HEK293 (cell line): ENCODE measurements around the gene CHD8.
A peak's percentile ranks its signal among the peaks of the same experiment; 100 is the strongest.

ENCODE experiments used
- GFI1B ChIP-seq: fragments of 450-650 bp; formaldehyde crosslinking; IDR thresholded peaks from 2 replicates; pipeline ENCODE4 v1.5.1; 2016; ENCODE audit warnings: missing biosample characterization, missing genetic modification characterization
- MEIS1 ChIP-seq: sonication (generic); formaldehyde crosslinking; IDR thresholded peaks from 2 replicates; pipeline ENCODE4 v1.8.1; 2022; ENCODE audit warnings: missing genetic modification reagents, mild to moderate bottlenecking, borderline replicate concordance
- PRDM1 ChIP-seq: fragments of 450-650 bp; formaldehyde crosslinking; IDR thresholded peaks from 2 replicates; pipeline ENCODE4; 2016; ENCODE audit warnings: missing biosample characterization, missing genetic modification characterization
- RBAK ChIP-seq: fragments of 450-650 bp; formaldehyde crosslinking; IDR thresholded peaks from 2 replicates; pipeline ENCODE4 v1.5.1; 2016; ENCODE audit warnings: missing biosample characterization, missing genetic modification characterization
- WT1 ChIP-seq: fragments of 450-650 bp; formaldehyde crosslinking; IDR thresholded peaks from 2 replicates; pipeline ENCODE4 v1.5.1; 2016; ENCODE audit warnings: missing biosample characterization, missing genetic modification characterization
- YY2 ChIP-seq: fragments of 450-650 bp; formaldehyde crosslinking; IDR thresholded peaks from 2 replicates; pipeline ENCODE4 v1.5.1; 2016; ENCODE audit warnings: missing biosample characterization, missing genetic modification characterization
- ZBTB1 ChIP-seq: fragments of 450-650 bp; formaldehyde crosslinking; IDR thresholded peaks from 2 replicates; pipeline ENCODE4 v1.5.1; 2016; ENCODE audit warnings: missing biosample characterization, missing genetic modification characterization
- ZBTB21 ChIP-seq: fragments of 450-650 bp; formaldehyde crosslinking; IDR thresholded peaks from 2 replicates; pipeline ENCODE4 v1.5.1; 2017; ENCODE audit warnings: missing biosample characterization, missing genetic modification characterization
- ZFHX2 ChIP-seq: fragments of 450-650 bp; formaldehyde crosslinking; conservative IDR thresholded peaks from 2 replicates; pipeline ENCODE4 v1.5.1; 2016; ENCODE audit warnings: missing biosample characterization, missing genetic modification characterization
- ZFP69B ChIP-seq: fragments of 450-650 bp; formaldehyde crosslinking; IDR thresholded peaks from 2 replicates; pipeline ENCODE4 v1.5.1; 2016; ENCODE audit warnings: missing biosample characterization, missing genetic modification characterization
- ZIC2 ChIP-seq: fragments of 450-650 bp; formaldehyde crosslinking; IDR thresholded peaks from 2 replicates; pipeline ENCODE4 v1.5.1; 2016; ENCODE audit warnings: missing biosample characterization, missing genetic modification characterization
- ZNF112 ChIP-seq: fragments of 450-650 bp; formaldehyde crosslinking; IDR thresholded peaks from 2 replicates; pipeline ENCODE4 v1.5.0; 2017; ENCODE audit warnings: missing biosample characterization, missing genetic modification characterization
- ZNF132 ChIP-seq: fragments of 450-650 bp; formaldehyde crosslinking; IDR thresholded peaks from 2 replicates; pipeline ENCODE4 v1.5.1; 2017; ENCODE audit warnings: missing biosample characterization, missing genetic modification characterization, borderline replicate concordance
- ZNF19 ChIP-seq: fragments of 450-650 bp; formaldehyde crosslinking; IDR thresholded peaks from 2 replicates; pipeline ENCODE4; 2016; ENCODE audit warnings: missing biosample characterization, missing genetic modification characterization, low read depth
- ZNF2 ChIP-seq: fragments of 450-650 bp; formaldehyde crosslinking; IDR thresholded peaks from 2 replicates; pipeline ENCODE4 v1.5.1; 2016; ENCODE audit warnings: missing biosample characterization, missing genetic modification characterization
- ZNF223 ChIP-seq: fragments of 450-650 bp; formaldehyde crosslinking; IDR thresholded peaks from 2 replicates; pipeline ENCODE4 v1.5.1; 2016; ENCODE audit warnings: missing biosample characterization, missing genetic modification characterization
- ZNF571 ChIP-seq: fragments of 450-650 bp; formaldehyde crosslinking; IDR thresholded peaks from 2 replicates; pipeline ENCODE4 v1.5.0; 2017; ENCODE audit warnings: missing biosample characterization, missing genetic modification characterization
- ZNF626 ChIP-seq: fragments of 450-650 bp; sonication (Bioruptor Pico); formaldehyde crosslinking; IDR thresholded peaks from 2 replicates; pipeline ENCODE4 v1.5.1; 2018; ENCODE audit warnings: missing biosample characterization, missing genetic modification characterization, inconsistent platforms
- TF ChIP-seq, protein P1 (sequence below): fragments of 450-650 bp; formaldehyde crosslinking; IDR thresholded peaks from 2 replicates; pipeline ENCODE4 v1.5.1; 2016; ENCODE audit warnings: missing biosample characterization, missing genetic modification characterization
- TF ChIP-seq, protein P2 (sequence below): fragments of 450-650 bp; formaldehyde crosslinking; IDR thresholded peaks from 2 replicates; pipeline ENCODE4 v1.5.1; 2016; ENCODE audit warnings: missing biosample characterization, missing genetic modification characterization, borderline replicate concordance
- TF ChIP-seq, protein P3 (sequence below): fragments of 450-650 bp; formaldehyde crosslinking; IDR thresholded peaks from 2 replicates; pipeline ENCODE4 v1.5.1; 2016; ENCODE audit warnings: missing biosample characterization, missing genetic modification characterization
- TF ChIP-seq, protein P4 (sequence below): fragments of 450-650 bp; formaldehyde crosslinking; IDR thresholded peaks from 2 replicates; pipeline ENCODE4 v1.5.1; 2016; ENCODE audit warnings: missing biosample characterization, missing genetic modification characterization
- TF ChIP-seq, protein P5 (sequence below): fragments of 450-650 bp; formaldehyde crosslinking; IDR thresholded peaks from 2 replicates; pipeline ENCODE4 v1.5.1; 2017; ENCODE audit warnings: missing biosample characterization, missing genetic modification characterization
- TF ChIP-seq, protein P6 (sequence below): fragments of 450-650 bp; formaldehyde crosslinking; IDR thresholded peaks from 2 replicates; pipeline ENCODE4 v1.5.1; 2016; ENCODE audit warnings: missing biosample characterization, missing genetic modification characterization, borderline replicate concordance

The CHD8 gene

DNA sequence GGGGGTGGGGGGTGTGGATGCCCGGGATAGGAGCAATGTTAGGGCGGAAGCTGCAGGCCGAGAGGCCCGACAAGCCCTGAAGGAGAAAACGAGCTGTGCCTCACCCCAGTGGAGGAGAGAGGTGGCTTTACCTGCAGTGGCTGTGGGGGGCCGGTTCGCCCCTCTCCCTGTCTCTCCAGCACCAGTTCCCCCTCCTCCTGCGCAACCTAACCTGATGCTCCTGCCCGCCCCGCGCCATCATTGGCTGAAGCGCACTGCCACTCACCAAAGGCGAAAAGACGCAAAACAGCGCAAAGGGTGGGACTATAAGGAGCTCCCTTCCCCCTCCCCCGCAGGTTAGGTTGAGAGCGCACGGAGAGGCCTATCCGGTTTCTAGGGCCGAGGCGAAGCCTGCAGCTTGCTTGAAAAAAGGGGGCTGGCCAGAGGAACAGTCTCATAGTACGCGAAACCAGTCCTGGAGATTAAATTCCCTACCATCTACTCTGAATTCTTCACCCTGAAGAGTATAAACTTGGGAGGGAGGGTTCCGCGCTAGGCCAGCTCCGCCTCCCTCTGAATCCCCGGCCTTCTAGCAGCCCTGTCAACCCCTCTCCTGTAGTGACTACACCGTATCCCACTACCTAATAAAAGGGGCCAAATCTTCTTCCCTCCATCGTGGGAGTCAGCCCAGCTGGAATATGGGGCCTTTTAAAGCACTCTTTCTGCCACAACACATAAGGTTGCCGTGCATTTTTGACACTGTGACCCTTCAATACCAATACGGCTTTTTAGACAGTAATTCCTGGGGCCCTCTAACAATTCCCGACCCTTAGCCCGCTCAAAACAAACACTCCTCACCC, 18.6 kb downstream of the CHD8 start (continued):
- TF ChIP-seq, protein P1, sequence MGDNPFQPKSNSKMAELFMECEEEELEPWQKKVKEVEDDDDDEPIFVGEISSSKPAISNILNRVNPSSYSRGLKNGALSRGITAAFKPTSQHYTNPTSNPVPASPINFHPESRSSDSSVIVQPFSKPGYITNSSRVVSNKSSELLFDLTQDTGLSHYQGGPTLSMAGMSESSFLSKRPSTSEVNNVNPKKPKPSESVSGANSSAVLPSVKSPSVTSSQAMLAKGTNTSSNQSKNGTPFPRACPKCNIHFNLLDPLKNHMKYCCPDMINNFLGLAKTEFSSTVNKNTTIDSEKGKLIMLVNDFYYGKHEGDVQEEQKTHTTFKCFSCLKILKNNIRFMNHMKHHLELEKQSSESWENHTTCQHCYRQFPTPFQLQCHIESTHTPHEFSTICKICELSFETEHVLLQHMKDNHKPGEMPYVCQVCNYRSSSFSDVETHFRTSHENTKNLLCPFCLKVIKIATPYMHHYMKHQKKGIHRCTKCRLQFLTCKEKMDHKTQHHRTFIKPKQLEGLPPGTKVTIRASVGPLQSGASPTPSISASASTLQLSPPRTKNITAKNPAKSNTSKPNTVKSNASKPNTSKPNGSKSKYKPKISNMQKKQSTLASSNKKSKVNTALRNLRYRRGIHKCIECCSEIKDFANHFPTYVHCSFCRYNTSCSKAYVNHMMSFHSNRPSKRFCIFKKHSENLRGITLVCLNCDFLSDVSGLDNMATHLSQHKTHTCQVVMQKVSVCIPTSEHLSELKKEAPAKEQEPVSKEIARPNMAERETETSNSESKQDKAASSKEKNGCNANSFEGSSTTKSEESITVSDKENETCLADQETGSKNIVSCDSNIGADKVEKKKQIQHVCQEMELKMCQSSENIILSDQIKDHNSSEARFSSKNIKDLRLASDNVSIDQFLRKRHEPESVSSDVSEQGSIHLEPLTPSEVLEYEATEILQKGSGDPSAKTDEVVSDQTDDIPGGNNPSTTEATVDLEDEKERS (tag by site-specific recombination): no peak
- TF ChIP-seq WT1 (peak; percentile 32; the same call in 1 of the 2 replicates), ZFHX2 (tag by site-specific recombination) (peak; percentile 73), ZNF112 (no peak), ZNF223 (no peak), GFI1B (tag by site-specific recombination) (no peak), ZBTB1 (tag by site-specific recombination) (no peak), PRDM1 (tag by site-specific recombination) (no peak), ZFP69B (tag by site-specific recombination) (no peak), ZNF2 (no peak), ZNF626 (tag by site-specific recombination) (no peak), ZIC2 (tag by site-specific recombination) (peak; percentile 31; the same call in 1 of the 2 replicates), ZBTB21 (tag by site-specific recombination) (no peak), ZNF19 (tag by site-specific recombination) (no peak), YY2 (no peak), RBAK (no peak), ZNF132 (no peak), ZNF571 (tag by site-specific recombination) (no peak), MEIS1 (CRISPR knock-in tag) (no peak)
- TF ChIP-seq, protein P2, sequence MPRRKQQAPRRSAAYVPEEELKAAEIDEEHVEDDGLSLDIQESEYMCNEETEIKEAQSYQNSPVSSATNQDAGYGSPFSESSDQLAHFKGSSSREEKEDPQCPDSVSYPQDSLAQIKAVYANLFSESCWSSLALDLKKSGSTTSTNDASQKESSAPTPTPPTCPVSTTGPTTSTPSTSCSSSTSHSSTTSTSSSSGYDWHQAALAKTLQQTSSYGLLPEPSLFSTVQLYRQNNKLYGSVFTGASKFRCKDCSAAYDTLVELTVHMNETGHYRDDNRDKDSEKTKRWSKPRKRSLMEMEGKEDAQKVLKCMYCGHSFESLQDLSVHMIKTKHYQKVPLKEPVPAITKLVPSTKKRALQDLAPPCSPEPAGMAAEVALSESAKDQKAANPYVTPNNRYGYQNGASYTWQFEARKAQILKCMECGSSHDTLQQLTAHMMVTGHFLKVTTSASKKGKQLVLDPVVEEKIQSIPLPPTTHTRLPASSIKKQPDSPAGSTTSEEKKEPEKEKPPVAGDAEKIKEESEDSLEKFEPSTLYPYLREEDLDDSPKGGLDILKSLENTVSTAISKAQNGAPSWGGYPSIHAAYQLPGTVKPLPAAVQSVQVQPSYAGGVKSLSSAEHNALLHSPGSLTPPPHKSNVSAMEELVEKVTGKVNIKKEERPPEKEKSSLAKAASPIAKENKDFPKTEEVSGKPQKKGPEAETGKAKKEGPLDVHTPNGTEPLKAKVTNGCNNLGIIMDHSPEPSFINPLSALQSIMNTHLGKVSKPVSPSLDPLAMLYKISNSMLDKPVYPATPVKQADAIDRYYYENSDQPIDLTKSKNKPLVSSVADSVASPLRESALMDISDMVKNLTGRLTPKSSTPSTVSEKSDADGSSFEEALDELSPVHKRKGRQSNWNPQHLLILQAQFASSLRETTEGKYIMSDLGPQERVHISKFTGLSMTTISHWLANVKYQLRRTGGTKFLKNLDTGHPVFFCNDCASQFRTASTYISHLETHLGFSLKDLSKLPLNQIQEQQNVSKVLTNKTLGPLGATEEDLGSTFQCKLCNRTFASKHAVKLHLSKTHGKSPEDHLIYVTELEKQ (tag by site-specific recombination): no peak
- TF ChIP-seq, protein P3, sequence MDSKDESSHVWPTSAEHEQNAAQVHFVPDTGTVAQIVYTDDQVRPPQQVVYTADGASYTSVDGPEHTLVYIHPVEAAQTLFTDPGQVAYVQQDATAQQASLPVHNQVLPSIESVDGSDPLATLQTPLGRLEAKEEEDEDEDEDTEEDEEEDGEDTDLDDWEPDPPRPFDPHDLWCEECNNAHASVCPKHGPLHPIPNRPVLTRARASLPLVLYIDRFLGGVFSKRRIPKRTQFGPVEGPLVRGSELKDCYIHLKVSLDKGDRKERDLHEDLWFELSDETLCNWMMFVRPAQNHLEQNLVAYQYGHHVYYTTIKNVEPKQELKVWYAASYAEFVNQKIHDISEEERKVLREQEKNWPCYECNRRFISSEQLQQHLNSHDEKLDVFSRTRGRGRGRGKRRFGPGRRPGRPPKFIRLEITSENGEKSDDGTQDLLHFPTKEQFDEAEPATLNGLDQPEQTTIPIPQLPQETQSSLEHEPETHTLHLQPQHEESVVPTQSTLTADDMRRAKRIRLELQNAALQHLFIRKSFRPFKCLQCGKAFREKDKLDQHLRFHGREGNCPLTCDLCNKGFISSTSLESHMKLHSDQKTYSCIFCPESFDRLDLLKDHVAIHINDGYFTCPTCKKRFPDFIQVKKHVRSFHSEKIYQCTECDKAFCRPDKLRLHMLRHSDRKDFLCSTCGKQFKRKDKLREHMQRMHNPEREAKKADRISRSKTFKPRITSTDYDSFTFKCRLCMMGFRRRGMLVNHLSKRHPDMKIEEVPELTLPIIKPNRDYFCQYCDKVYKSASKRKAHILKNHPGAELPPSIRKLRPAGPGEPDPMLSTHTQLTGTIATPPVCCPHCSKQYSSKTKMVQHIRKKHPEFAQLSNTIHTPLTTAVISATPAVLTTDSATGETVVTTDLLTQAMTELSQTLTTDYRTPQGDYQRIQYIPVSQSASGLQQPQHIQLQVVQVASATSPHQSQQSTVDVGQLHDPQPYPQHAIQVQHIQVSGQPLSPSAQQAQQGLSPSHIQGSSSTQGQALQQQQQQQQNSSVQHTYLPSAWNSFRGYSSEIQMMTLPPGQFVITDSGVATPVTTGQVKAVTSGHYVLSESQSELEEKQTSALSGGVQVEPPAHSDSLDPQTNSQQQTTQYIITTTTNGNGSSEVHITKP (tag by site-specific recombination): peak; percentile 99
- TF ChIP-seq, protein P4, sequence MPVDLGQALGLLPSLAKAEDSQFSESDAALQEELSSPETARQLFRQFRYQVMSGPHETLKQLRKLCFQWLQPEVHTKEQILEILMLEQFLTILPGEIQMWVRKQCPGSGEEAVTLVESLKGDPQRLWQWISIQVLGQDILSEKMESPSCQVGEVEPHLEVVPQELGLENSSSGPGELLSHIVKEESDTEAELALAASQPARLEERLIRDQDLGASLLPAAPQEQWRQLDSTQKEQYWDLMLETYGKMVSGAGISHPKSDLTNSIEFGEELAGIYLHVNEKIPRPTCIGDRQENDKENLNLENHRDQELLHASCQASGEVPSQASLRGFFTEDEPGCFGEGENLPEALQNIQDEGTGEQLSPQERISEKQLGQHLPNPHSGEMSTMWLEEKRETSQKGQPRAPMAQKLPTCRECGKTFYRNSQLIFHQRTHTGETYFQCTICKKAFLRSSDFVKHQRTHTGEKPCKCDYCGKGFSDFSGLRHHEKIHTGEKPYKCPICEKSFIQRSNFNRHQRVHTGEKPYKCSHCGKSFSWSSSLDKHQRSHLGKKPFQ (tag by site-specific recombination): no peak
- TF ChIP-seq, protein P5, sequence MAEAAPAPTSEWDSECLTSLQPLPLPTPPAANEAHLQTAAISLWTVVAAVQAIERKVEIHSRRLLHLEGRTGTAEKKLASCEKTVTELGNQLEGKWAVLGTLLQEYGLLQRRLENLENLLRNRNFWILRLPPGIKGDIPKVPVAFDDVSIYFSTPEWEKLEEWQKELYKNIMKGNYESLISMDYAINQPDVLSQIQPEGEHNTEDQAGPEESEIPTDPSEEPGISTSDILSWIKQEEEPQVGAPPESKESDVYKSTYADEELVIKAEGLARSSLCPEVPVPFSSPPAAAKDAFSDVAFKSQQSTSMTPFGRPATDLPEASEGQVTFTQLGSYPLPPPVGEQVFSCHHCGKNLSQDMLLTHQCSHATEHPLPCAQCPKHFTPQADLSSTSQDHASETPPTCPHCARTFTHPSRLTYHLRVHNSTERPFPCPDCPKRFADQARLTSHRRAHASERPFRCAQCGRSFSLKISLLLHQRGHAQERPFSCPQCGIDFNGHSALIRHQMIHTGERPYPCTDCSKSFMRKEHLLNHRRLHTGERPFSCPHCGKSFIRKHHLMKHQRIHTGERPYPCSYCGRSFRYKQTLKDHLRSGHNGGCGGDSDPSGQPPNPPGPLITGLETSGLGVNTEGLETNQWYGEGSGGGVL (tag by site-specific recombination): peak; percentile 97
- TF ChIP-seq, protein P6, sequence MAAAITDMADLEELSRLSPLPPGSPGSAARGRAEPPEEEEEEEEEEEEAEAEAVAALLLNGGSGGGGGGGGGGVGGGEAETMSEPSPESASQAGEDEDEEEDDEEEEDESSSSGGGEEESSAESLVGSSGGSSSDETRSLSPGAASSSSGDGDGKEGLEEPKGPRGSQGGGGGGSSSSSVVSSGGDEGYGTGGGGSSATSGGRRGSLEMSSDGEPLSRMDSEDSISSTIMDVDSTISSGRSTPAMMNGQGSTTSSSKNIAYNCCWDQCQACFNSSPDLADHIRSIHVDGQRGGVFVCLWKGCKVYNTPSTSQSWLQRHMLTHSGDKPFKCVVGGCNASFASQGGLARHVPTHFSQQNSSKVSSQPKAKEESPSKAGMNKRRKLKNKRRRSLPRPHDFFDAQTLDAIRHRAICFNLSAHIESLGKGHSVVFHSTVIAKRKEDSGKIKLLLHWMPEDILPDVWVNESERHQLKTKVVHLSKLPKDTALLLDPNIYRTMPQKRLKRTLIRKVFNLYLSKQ: 0 out of 2 replicates have a peak, but pooled peaks have one; percentile 6
